LNCaP clone FGC (cell line): ENCODE results near the gene CDCA3.

ENCODE experiments used
- DNase-seq: peaks from one replicate; pipeline ENCODE4 v3.0.0-alpha.2; 2011; ENCODE audit warnings: low read depth
- H3K4me3 ChIP-seq: 2 replicates; pipeline ENCODE4 v1.5.1; 2011; ENCODE audit warnings: mild to moderate bottlenecking, low read depth, low read length, control low read depth
- CTCF ChIP-seq: IDR thresholded peaks from 2 replicates; pipeline ENCODE4 v1.5.1; 2012; ENCODE audit warnings: mild to moderate bottlenecking; ENCODE audit not compliant: control insufficient read depth, insufficient read depth; ENCODE audit errors: extremely low read depth

Gene CDCA3

GRCh38 chr12:6854036-6854435, 3.0 kb upstream of the CDCA3 start:
- peak overlapping the region; percentile 88 for H3K4me3 ChIP-seq
- no peak for TF ChIP-seq CTCF
- DNase-seq: no peak

GRCh38 chr12:6853626-6854025, 2.5 kb upstream of the CDCA3 start:
- no peak for TF ChIP-seq CTCF

GRCh38 chr12:6852651-6853354, 1.7 kb upstream of the CDCA3 start:
- H3K4me3 ChIP-seq: peak overlapping the region; percentile 88
- no peak for TF ChIP-seq CTCF
- no peak for DNase-seq

More at GRCh38 chr12:6853626-6854025, 2.5 kb upstream of the CDCA3 start:
- H3K4me3 ChIP-seq: peak overlapping the region; percentile 88
- no peak for DNase-seq

- peak; percentile 100 for DNase-seq
- peak within 1 kb of the TSS; percentile 88 for H3K4me3 ChIP-seq
- TF ChIP-seq CTCF: no peak
Measured at GRCh38 chr12:6851921-6852650, 1.0 kb upstream of the CDCA3 start, which contains the start of gene USP5. TSS of gene USP5 (plus strand) at chr12:6852150. CDS start at chr12:6852180, 30 bp downstream.

GRCh38 chr12:6850796-6851152, 312 bp downstream of the CDCA3 start:
- peak overlapping the region; percentile 88 for H3K4me3 ChIP-seq
- no peak for TF ChIP-seq CTCF
- DNase-seq: no peak

GRCh38 chr12:6849976-6850560, 1.0 kb downstream of the CDCA3 start:
- no peak for DNase-seq
- no peak for TF ChIP-seq CTCF
- H3K4me3 ChIP-seq: peak overlapping the region; percentile 88
